Stimulated activated CD4-positive, alpha-beta T cell treated with anti-CD3 and anti-CD28 coated beads, Interleukin-1b, Interleukin-23, amount 100 ng/mL, for 24 hours (primary cell): ENCODE measurements around the gene HPGDS.
"Not testable (repeated sequence)": the region's sequence is repeated elsewhere in the genome, so short reads cannot be mapped to it uniquely, and the experiment has no call there.

Experiments used
- DNase-seq, 4 experiments: peaks; one replicate each; pipeline ENCODE4 v3.0.0-alpha.2; 2020; ENCODE audit warnings: low read depth in 4 of 4, low spot score in 1 of 4

Gene HPGDS

GRCh38 chr4:94342694-94343093 lies at the start of gene HPGDS:
HPGDS (minus strand) TSS chr4:94342836; CDS start chr4:94334629, 8,207 bp downstream.
- DNase-seq: no peak

GRCh38 chr4:94390804-94391410 lies 48.3 kb upstream of the HPGDS start:
- no peak for DNase-seq

- DNase-seq: no peak
Observed at GRCh38 chr4:94389595-94390267, 47.1 kb upstream of the HPGDS start.

- DNase-seq: not testable (repeated sequence)
Observed at GRCh38 chr4:94387965-94388364, 45.3 kb upstream of the HPGDS start.

GRCh38 chr4:94385452-94385851 lies 42.8 kb upstream of the HPGDS start:
- DNase-seq: not testable (repeated sequence)

GRCh38 chr4:94382891-94383290 lies 40.3 kb upstream of the HPGDS start:
- DNase-seq: not testable (repeated sequence)

GRCh38 chr4:94378047-94378446 lies 35.4 kb upstream of the HPGDS start:
- DNase-seq: no peak

- no peak for DNase-seq
Observed at GRCh38 chr4:94377294-94377693, 34.7 kb upstream of the HPGDS start.

- no peak for DNase-seq
Observed at GRCh38 chr4:94375364-94375763, 32.7 kb upstream of the HPGDS start.

GRCh38 chr4:94373752-94374151 lies 31.1 kb upstream of the HPGDS start:
- no peak for DNase-seq

GRCh38 chr4:94372991-94373390 lies 30.4 kb upstream of the HPGDS start:
- no peak for DNase-seq

- DNase-seq: no peak
Observed at GRCh38 chr4:94372228-94372978, 29.8 kb upstream of the HPGDS start.

GRCh38 chr4:94371290-94371689 lies 28.7 kb upstream of the HPGDS start:
- DNase-seq: no peak

- DNase-seq: no peak
Observed at GRCh38 chr4:94370533-94371254, 28.1 kb upstream of the HPGDS start.

- no peak for DNase-seq
Observed at GRCh38 chr4:94369046-94369445, 26.4 kb upstream of the HPGDS start.

- DNase-seq: no peak
Observed at GRCh38 chr4:94368459-94368858, 25.8 kb upstream of the HPGDS start.

GRCh38 chr4:94365304-94365703 lies 22.7 kb upstream of the HPGDS start:
- no peak for DNase-seq

- DNase-seq: no peak
Observed at GRCh38 chr4:94364527-94364926, 21.9 kb upstream of the HPGDS start.

- DNase-seq: no peak
Observed at GRCh38 chr4:94363136-94363655, 20.6 kb upstream of the HPGDS start.

GRCh38 chr4:94359838-94360237 lies 17.2 kb upstream of the HPGDS start:
- DNase-seq: no peak

GRCh38 chr4:94359221-94359620 lies 16.6 kb upstream of the HPGDS start:
- DNase-seq: no peak
